Smooth muscle cell (in vitro differentiated cells): ENCODE results near the gene ZNF205. TPM values are rescaled to one million over a fixed set of nuclear protein-coding genes. Genes with fewer than 3 reads are reported as not detected.

Source experiments
- DNase-seq: peaks from one replicate; lab custom pipeline; 2025; ENCODE audit not compliant: unreplicated experiment; lab: John Stamatoyannopoulos, UW
- H2AFZ ChIP-seq: fragments of 200-600 bp; sonication (generic); 2 replicates; pipeline ENCODE4 v1.6.0; 2016; ENCODE audit warnings: antibody characterized with exemption, low read depth, mild to moderate bottlenecking
- H3F3A ChIP-seq: fragments of 200-600 bp; sonication (generic); 2 replicates; pipeline ENCODE4 v1.6.0; 2017; ENCODE audit warnings: antibody characterized with exemption, low read depth
- H3K27ac ChIP-seq: fragments of 200-600 bp; sonication (generic); 2 replicates; pipeline ENCODE4 v1.5.1; 2016; ENCODE audit warnings: low read depth, mild to moderate bottlenecking
- H3K27me3 ChIP-seq: fragments of 200-600 bp; sonication (generic); 2 replicates; pipeline ENCODE4 v1.6.1; 2016; ENCODE audit warnings: low read depth, mild to moderate bottlenecking
- H3K36me3 ChIP-seq: fragments of 200-600 bp; sonication (generic); 2 replicates; pipeline ENCODE4 v1.5.1; 2016; ENCODE audit warnings: low read depth
- H3K4me1 ChIP-seq: fragments of 200-600 bp; sonication (generic); 2 replicates; pipeline ENCODE4 v1.5.1; 2016; ENCODE audit warnings: low read depth
- H3K4me2 ChIP-seq: fragments of 200-600 bp; sonication (generic); 2 replicates; pipeline ENCODE4 v1.6.0; 2016; ENCODE audit warnings: mild to moderate bottlenecking
- H3K4me3 ChIP-seq: fragments of 200-600 bp; sonication (generic); 2 replicates; pipeline ENCODE4 v1.5.1; 2016; ENCODE audit warnings: mild to moderate bottlenecking
- H3K79me2 ChIP-seq: fragments of 200-600 bp; sonication (generic); 2 replicates; pipeline ENCODE4 v1.6.0; 2016; ENCODE audit warnings: low read depth, mild to moderate bottlenecking
- H3K9ac ChIP-seq: fragments of 200-600 bp; sonication (generic); 2 replicates; pipeline ENCODE4 v1.6.0; 2016; ENCODE audit warnings: low read depth
- H3K9me3 ChIP-seq: fragments of 200-600 bp; sonication (generic); replicated peaks from 2 replicates; pipeline ENCODE4 v1.5.1; 2016; ENCODE audit warnings: low read depth
- H4K20me1 ChIP-seq: fragments of 200-600 bp; sonication (generic); 2 replicates; pipeline ENCODE4 v1.6.0; 2016; ENCODE audit warnings: low read depth
- CTCF ChIP-seq: fragments of 200-600 bp; sonication (generic); IDR thresholded peaks from 2 replicates; pipeline ENCODE4 v1.5.1; 2017; ENCODE audit warnings: borderline replicate concordance, mild to moderate bottlenecking, antibody characterized with exemption; ENCODE audit not compliant: insufficient read depth, poor library complexity, severe bottlenecking
- WGBS: methylation state at CpG from one replicate; pipeline ENCODE4 v1.1.7; 2016; ENCODE audit warnings: low lambda C conversion rate; 5-methylcytosine and 5-hydroxymethylcytosine counted together
- polyA plus RNA-seq: library from polyadenylated mRNA; unstranded; fragments of >200 nt; fragmentation: Nextera tagmentation; extraction: Ambion mirVana; gene quantifications from 2 replicates; pipeline ENCODE4 v1.2.1, GENCODE V29; 2016
- total RNA-seq: library from RNA; depleted of rRNA; stranded (reverse); fragments of >200 nt; gene quantifications from 2 replicates; pipeline ENCODE4 v1.2.3, GENCODE V29; 2014

Gene ZNF205
- total and polyA plus RNA-seq, 2 experiments from 2014 or later = 7.2 to 11.9 TPM

GRCh38 chr16:3141781-3142311 lies 29.5 kb downstream of the ZNF205 start:
- WGBS = 95% methylated on average over 23 of the region's 23 CpGs
- Histone ChIP-seq H3K79me2 (peaks cover 2% of the 10 kb centered on the region), H2AFZ (no peak overlapping the region), H3F3A (no peaks in the 10 kb centered on the region), H3K9ac (no peak overlapping the region), H3K4me1 (no peaks in the 10 kb centered on the region), H3K9me3 (no peaks in the 10 kb centered on the region), H4K20me1 (no peaks in the 10 kb centered on the region), H3K27ac (no peak overlapping the region), H3K4me3 (no peak overlapping the region), H3K36me3 (no peaks in the 10 kb centered on the region), H3K27me3 (no peaks in the 10 kb centered on the region), H3K4me2 (no peak overlapping the region)
- TF ChIP-seq CTCF = no peak
- no peak for DNase-seq

- H3K27ac ChIP-seq = no peak overlapping the region
- H3K79me2 ChIP-seq = no peaks in the 10 kb centered on the region
- H3K27me3 ChIP-seq = no peaks in the 10 kb centered on the region
- H3K4me2 ChIP-seq = no peak overlapping the region
- no peaks in the 10 kb centered on the region for H3K36me3 ChIP-seq
- H4K20me1 ChIP-seq = no peaks in the 10 kb centered on the region
- H3K9me3 ChIP-seq = no peaks in the 10 kb centered on the region
- WGBS = 89% methylated on average over 22 of the region's 22 CpGs
- H3F3A ChIP-seq = no peaks in the 10 kb centered on the region
- no peak for DNase-seq
- TF ChIP-seq CTCF = no peak
- no peak overlapping the region for H3K4me3 ChIP-seq
- no peaks in the 10 kb centered on the region for H3K4me1 ChIP-seq
- no peak overlapping the region for H2AFZ ChIP-seq
- no peak overlapping the region for H3K9ac ChIP-seq
Observed at GRCh38 chr16:3142327-3142726, 29.9 kb downstream of the ZNF205 start.

GRCh38 chr16:3142770-3143169 lies 30.4 kb downstream of the ZNF205 start:
- no peaks in the 10 kb centered on the region for H3K27me3 ChIP-seq
- DNase-seq = no peak
- no peaks in the 10 kb centered on the region for H3K36me3 ChIP-seq
- no peak overlapping the region for H3K4me2 ChIP-seq
- H2AFZ ChIP-seq = no peak overlapping the region
- no peaks in the 10 kb centered on the region for H3K79me2 ChIP-seq
- H3K9ac ChIP-seq = no peak overlapping the region
- TF ChIP-seq CTCF = no peak
- H3K27ac ChIP-seq = no peak overlapping the region
- H3F3A ChIP-seq = no peaks in the 10 kb centered on the region
- no peaks in the 10 kb centered on the region for H4K20me1 ChIP-seq
- H3K4me1 ChIP-seq = no peaks in the 10 kb centered on the region
- H3K4me3 ChIP-seq = no peak overlapping the region
- H3K9me3 ChIP-seq = no peaks in the 10 kb centered on the region
- WGBS = 90% methylated on average over 13 of the region's 13 CpGs

- DNase-seq = no peak
- 97% methylated on average over 11 of the region's 11 CpGs for WGBS
- no peak overlapping the region for H2AFZ ChIP-seq
- no peaks in the 10 kb centered on the region for H3K36me3 ChIP-seq
- H3K79me2 ChIP-seq = no peaks in the 10 kb centered on the region
- H3K27ac ChIP-seq = no peak overlapping the region
- no peaks in the 10 kb centered on the region for H3K9me3 ChIP-seq
- no peaks in the 10 kb centered on the region for H3F3A ChIP-seq
- H4K20me1 ChIP-seq = no peaks in the 10 kb centered on the region
- H3K4me1 ChIP-seq = no peaks in the 10 kb centered on the region
- no peaks in the 10 kb centered on the region for H3K27me3 ChIP-seq
- TF ChIP-seq CTCF = no peak
- H3K4me2 ChIP-seq = no peak overlapping the region
- H3K9ac ChIP-seq = no peak overlapping the region
- no peak overlapping the region for H3K4me3 ChIP-seq
Observed at GRCh38 chr16:3143189-3143588, 30.8 kb downstream of the ZNF205 start.
